Subcutaneous adipose tissue (tissue), 4 donors: ENCODE data around the gene TTLL6. TPM values are rescaled to one million over a fixed set of nuclear protein-coding genes. Genes with fewer than 3 reads are reported as not detected.

ENCODE experiments used
- CTCF ChIP-seq: fragments of 450-650 bp; IDR thresholded peaks from one replicate; pipeline ENCODE4 v1.5.1; 2016; ENCODE audit warnings: low read depth, mild to moderate bottlenecking, control low read depth, antibody characterized with exemption, moderate library complexity
- total RNA-seq, 4 donors: library from RNA; depleted of rRNA; stranded (reverse); fragments of >200 nt; gene quantifications; one replicate each; pipeline ENCODE4 v1.1.0, GENCODE V29; 2016

The TTLL6 gene
- total RNA-seq, 4 donors from 2014 or later, result 0.66 to 0.75 TPM; not detected in 2

- no peak for TF ChIP-seq CTCF
These were observed 46.1 kb downstream of the TTLL6 start for GRCh38 chr17:48770954-48771353.

- no peak for TF ChIP-seq CTCF
These were observed 47.9 kb downstream of the TTLL6 start for GRCh38 chr17:48769009-48769675.

GRCh38 chr17:48767263-48767774 lies 49.7 kb downstream of the TTLL6 start:
- TF ChIP-seq CTCF, result no peak

- TF ChIP-seq CTCF, result no peak
These were observed 55.9 kb downstream of the TTLL6 start for GRCh38 chr17:48761114-48761513.

- no peak for TF ChIP-seq CTCF
These were observed 56.6 kb downstream of the TTLL6 start for GRCh38 chr17:48760411-48760810.

GRCh38 chr17:48759288-48759687 lies 57.7 kb downstream of the TTLL6 start:
- no peak for TF ChIP-seq CTCF

GRCh38 chr17:48757524-48757961 lies 59.5 kb downstream of the TTLL6 start:
- TF ChIP-seq CTCF, result no peak
